Fibroblast of the conjunctiva (primary cell): Measurements from ENCODE around the gene TCF7L2.

Experiments
- DNase-seq: peaks from one replicate; pipeline ENCODE4 v3.0.0-alpha.2; 2010; ENCODE audit warnings: low read depth

The TCF7L2 gene

DNA sequence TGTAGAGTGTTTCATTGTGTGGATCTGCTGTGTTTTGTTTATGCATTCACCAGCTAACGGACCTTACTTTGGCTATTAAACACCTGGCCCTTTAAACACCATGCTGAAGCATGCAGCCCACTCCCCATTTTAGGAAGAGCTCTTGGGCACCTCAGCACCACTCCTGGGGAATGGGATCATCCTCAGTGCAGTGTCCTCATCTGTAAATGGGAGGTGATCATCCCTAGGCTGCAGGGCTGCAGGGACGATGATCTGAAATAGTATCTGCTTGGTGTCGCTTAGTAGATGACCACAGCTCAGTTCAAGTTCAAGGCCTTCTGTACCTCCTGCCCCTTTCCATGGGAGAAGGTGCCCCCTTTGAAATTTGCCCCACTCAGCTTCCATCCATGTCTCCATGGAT is 229.9 kb downstream of the TCF7L2 start:
- DNase-seq, result no peak

DNA sequence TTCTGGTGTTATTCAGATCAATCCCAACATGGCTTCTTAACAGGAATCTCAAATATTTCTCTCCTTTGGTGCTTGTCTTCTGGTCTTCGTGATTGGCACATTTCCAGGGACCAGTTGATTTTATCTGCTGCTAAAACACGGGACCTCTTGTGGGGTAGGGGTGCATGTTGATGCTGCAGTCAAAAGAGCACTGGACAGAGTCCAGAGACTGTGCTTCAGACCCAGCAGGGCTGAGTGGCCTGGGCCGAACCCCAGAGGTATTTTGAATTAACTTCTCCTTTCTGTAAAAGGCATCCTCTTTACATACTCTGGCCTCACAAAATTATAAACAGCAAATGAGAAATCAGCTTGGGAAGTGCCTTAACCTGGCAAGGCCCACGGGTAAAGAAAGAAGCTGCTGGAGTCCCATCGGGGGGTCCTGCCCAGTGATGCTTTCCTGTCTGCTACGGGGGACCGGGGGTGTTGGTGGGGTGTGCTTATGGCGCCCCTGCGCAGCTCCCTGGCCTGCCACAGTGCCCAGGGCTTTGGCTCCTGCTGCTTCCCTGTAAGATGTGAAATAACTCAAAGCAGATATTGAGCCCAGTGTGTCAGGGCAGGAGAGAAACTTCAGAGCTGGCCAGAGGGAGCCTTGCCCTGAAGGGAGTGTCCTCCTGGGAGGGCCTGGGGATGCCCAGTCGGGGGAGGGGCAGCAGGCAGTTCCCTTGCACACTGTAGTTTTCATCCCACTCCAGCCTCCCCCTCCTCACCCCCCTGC is 230.5 kb downstream of the TCF7L2 start:
- DNase-seq, result no peak

DNA sequence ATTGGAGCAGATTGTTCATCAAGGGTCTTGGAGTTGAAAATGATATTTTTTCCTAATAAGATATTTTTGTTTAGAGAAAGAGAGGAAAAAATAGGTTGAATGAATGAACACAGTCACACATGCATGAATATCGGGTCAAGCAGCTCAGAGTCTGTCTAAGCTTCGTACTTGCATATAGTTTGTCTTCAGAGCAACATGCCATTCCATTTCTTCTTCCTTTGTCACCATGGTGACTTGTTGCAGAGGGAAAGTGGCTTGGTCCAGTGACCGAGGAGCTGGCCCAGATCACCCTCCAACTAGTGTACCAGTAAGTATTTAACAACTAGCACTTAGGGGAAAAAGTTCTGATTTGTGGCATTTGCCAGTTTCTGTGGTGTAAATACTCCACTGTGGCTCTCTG is 232.1 kb downstream of the TCF7L2 start:
- DNase-seq, result no peak

DNA sequence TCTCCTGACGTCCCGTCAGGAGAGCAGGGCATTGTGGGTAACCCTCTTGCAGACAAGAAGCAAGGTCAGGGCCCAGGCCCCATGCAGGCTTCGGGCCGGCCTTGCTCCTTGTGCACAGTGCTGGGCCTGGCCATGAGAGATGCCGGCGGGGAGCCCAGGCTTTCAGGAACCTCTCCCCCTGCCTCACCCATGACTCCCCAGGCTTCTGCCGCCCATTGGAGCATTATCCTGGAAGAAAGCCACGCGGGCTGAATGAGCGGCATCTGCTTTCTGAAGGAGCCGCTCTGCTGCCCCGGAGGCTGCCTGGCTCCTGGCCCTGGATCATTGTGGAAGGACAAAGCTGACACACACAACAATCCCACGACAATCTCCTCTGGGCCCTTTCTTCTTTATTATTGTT is 233.5 kb downstream of the TCF7L2 start:
- DNase-seq, result no peak

DNA sequence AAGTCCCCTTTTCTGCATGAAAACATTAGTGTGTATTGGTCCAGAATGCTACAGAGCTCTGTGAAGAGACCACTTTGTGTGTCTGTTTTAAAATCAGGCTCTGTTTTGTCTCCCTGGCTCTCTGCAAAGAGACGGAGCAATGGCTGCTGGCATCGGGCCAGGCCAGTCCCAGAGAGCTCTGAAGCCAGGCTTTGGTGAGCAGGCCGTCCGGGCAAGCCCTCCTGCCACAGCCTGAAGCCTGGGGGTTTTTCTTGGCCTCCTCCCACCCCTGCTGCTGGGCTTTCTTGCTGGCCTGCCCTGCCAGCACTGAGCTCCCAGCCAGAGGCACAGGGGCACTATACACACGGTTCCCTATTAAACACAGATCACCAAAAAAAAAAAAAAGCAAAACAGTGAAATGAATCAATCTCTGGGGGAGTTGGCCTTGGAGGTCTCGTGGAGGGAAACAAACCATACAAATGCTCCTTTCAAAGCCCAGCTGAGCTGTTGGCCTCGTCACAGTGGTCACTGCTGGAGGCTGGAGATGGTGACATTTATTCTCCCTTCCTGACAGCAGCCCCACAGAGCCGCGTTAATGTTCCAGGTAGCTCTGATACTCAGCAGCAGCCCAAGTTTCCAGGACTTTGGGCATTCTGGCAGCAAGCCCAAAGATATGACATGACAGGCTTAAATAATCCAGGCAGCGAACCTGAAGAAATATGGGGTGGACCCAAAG is 237.2 kb downstream of the TCF7L2 start:
- DNase-seq, result no peak

DNA sequence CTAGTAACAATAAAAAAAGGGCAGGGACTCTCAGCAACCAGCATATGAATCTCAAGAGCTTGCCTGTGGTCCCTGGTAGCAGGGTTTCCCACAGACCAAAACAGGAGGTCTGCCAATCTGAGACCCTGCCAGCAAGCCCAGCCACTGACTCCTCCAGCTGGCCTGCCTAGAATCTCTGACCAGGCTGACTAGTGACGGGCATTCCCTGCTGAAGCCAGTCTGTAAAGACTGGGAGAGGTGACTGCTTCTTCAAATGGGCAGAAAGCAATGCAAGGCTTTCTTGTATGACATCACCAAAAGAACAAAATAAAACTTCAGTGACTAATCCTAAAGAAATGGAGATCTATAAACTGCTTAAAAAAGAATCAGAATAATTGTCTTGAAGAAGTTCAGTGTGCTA is 249.4 kb downstream of the TCF7L2 start:
- no peak for DNase-seq

DNA sequence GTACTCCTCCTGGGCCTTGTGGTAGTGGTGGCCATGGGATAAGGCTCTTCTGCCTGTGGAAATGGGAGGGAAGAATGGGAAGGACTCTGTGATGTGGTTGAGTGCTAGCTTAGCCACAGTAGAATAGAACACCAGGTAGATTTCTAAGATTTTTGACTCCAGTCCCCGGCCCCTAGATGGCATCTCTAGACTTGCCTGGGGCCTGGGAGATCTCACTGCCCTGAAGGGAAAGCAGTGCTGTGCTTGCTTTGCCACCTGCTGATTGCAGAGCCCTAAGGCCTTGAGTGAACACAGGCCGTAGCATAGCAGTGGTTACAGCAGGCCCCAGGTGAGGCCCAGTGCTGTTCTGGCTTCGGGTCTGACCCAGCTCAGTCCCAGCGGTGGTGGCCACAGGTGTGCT is 252.0 kb downstream of the TCF7L2 start:
- no peak for DNase-seq

DNA sequence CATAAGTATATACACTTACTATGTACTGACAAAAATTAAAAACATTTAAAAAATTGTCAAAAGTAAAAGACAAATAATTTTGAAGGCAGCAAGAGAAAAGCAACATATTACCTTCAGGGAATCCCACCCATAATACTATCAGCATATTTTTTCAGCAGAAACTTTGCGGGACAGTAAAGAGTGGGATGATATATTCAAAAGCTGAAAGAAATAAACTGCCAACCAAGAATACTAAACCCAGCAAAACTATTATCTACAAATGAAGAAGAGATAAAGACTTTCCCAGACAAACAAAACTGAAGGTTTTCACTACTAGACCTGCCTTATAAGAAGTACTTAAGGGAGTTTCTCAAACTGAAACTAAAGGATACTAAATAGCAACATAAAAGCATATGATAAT is 257.9 kb downstream of the TCF7L2 start:
- DNase-seq, result no peak

DNA sequence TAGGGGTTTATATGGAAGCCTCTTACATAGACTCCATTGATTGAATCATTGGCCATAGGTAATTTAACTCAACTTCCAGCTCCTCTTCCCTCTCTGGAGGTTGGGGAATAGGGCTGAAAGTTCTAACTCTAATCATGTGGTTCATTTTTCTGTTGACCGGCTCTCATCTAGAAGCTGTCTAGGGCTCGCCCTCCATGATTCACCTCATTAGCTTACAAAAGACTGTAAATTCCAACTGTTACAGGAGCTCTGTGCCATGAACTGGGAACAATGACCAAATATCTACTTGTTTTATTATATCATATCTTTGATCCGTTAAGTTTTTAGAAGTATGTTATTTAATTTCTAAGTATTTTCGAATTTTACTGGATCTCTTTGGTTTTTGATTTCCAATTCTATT is 263.0 kb downstream of the TCF7L2 start:
- DNase-seq, result no peak

DNA sequence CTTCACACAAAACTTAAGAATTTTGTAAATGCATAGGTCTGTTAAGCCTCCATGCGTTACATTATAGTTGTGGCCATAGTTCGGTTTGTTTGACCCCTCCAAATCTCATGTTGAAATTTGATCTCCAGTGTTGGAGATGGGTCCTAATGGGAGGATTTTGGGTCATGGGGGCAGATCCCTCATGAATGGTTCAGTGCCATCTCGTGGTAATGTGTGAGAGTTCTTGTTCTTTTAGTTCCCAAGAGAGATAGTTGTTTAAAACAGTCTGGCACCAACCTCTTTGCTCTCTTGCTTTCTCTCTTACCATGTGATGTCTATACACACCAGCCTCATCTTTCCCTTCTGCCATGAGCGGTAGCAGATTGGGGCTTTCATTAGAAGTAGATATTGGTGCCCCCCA is 264.3 kb downstream of the TCF7L2 start:
- DNase-seq, result no peak

DNA sequence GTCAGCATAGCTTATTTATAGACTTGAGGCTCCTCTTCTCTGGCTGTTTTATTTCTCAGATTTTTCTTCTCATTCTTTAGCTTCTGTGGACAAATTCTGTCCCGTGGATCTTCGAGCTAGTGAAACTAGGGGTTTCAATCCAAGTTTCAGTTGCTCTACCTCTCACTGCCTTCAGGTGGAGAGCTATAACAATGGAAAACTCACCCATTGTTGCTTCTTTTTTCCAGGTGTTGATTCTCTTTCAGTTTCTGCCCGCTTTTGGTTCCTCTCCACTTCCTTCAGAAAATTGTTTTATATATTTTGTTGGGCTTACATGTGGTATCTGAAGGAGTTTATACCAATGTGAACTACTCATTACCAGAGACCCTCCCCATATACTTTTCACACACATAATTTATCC is 266.1 kb downstream of the TCF7L2 start:
- DNase-seq, result no peak
